Stimulated activated CD8-positive, alpha-beta memory T cell treated with anti-CD3 and anti-CD28 coated beads, Interleukin-4, amount 100 ng/mL, for 4 hours (primary cell): ENCODE measurements around the gene SYNDIG1.

ENCODE experiments used
- DNase-seq, 2 donors: peaks; one replicate each; pipeline ENCODE4 v3.0.0-alpha.2; 2020; ENCODE audit warnings: low read depth in 2 of 2, low spot score in 1 of 2

Gene SYNDIG1

DNA sequence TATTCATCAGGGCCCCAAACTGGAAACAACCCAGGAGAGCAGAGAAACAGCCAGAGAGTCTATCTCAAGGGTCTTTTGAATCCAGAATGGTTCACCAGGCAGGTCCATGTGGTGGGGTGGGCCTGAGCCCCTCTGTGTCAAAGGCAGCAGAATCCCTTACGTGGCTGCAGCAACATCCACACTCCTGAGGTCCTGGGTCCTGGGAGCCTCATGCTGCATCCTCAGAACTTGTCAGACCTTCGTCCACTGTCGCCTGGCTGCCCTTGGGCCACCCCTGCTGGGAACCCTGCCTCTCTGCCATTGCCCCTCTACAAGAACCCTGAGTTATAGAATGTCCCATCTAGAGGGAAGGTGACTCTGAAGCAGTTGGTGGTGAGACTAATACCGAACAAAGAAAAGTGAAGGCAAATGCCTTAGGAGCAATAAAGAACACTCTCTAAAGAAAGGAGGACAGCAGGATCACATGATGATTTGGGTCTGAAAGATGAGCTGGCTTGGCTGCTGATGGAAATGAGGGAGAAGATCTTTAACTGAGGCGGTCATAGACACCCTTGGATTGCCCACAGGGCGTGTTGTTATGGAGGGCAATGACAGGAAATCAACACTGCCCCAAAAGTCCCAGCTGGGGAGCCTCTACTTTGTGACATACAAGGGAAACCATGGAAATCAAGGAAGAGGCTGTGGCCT, 161.2 kb downstream of the SYNDIG1 start:
- no peak for DNase-seq

DNA sequence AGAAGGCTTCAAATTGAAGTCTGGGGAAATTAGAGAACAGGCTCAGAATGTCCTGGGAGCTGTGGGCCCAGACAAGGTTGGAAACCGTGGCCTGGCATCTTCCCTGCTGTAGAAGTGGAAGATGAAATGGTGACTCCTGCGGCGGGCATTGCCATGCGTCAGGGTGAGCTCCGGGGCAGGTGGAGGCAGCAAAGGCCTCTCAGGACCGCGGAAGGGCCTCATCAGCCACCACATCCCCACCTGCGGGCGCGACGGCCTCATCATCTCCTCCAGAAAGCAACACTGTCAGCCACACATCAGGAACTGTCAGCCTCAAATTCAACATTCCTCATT, 161.7 kb downstream of the SYNDIG1 start:
- no peak for DNase-seq

DNA sequence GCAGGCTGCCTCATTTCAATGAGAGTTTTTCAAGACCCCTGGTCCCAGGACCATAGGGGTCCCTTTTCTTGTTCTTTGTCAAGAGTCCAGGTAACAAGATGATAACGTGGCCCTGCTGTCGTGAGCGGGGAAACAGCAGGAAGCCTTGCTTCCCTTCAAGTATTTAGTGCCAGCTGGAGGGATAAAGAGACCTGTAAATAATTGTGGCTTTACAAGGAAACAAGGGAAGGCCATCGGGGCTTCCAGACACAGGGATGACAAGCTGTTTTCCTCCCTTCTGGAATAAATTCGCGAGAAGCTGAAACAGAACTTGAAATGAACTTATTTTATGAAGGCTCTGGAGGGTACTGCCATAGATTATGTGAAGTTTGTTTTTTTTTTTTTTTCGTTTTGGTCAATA, 163.2 kb downstream of the SYNDIG1 start:
- DNase-seq, result no peak

DNA sequence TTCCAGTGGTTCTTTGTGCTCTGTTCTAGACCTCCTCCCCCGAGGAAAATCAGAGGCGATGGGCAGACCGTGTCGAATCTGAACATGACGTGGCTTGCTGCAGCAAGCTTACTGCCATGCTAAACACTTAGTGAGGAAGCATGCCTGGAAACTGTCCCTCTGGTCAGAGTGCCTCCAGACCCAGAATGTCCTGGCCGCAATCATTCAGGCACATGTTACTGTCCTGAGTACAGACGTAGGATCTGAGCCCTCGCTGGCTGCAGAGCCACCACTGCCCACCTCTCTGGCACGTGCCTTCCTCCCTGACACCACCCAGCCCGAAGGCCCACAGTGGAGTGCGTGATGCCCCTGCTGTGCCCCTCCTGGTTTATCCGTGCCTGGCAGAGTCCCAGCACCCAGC, 163.6 kb downstream of the SYNDIG1 start:
- DNase-seq, result no peak

DNA sequence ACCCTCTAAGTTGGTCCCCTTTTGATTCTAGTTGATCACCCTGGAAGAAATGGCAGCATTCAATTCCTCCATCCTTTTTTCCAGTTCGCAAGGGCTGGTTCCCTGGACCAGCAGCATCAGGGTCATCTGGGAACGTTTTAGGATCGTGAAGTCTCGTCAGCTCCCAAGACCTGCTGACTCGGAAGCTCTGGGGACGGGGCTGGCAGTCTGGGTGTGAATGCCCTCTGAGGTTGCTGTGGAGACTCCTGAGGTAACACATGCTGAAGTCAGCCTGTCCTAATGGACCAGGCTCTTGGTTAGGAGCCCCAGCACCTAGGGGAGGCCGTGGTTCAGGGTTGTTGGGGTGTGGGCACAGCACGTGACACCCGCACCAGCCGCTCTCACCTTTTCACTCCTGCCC, 164.1 kb downstream of the SYNDIG1 start:
- no peak for DNase-seq

DNA sequence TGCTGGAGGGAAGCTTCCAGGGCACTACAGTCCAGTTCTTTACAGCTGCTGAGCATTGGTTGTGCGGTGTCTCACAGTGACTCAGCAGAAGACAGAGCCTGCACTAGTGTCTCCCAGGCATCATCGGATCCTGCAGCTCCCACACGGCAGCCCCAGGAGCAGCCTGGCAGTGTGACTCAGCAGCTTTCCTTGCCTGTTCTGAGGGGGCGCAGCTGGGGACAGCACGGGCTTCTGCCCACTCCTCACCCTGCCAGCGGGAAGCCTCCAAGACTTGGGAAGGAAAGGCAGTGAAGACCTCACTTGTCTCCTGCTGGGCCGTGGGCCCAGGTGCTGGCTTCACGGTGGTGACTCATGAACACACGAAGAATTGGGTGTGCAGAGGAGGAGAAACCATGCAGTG, 165.4 kb downstream of the SYNDIG1 start:
- DNase-seq, result no peak

DNA sequence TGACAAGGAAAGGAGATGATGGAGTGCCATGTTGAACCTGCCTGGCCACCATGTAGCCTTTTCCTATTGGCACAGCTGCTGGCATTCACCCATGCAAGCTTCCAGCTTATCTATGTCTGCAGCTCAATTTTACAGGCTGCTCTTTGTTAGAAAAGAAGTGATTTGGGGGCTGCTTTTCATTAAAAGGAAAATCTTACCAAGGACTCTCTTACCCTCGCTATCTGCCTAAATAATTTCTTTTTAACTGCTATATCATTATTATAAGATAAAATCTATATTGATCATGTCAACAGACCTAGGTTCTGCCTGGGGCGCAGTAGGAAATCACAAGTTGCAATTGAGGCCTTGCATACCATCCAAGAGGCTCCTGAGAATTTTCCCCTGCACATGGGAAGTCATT, 167.2 kb downstream of the SYNDIG1 start:
- DNase-seq, result no peak

DNA sequence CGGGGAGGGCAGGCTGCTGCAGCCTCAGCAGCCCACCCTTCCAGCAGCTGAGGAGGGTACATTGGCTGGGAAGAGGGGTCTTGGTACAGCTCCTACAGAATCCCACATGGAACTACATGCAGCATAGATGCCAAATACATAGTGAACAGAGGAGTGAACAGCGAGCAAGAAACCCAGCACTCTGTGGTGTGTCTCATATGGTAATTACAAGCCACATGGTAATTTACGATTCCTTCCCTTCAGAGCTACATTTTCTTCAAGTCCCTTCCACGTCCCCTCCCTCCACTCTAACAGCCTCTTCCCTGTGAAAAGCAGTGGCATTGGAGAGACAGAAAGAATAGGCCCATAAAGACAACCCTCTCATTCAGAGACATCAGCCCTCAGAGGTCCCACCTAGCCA, 167.7 kb downstream of the SYNDIG1 start:
- DNase-seq, result no peak

DNA sequence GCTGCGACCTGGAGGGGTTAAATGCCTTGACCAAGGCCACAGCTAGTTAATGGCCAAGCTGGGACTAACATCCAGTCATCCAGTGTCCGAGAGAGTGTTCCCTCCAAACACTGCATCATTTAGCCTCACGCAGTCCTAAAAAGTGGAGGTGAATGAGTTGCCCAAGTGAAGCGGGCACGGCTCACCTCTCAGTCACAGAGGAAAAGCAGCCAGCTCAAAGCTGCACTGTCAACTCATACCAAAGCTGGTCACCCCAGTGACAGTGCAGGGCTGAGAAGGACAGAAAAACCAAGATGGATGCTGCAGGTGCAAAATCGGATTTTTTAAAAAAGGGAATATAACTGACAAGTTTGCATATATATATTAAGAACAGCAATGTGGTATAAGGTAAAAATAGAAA, 168.5 kb downstream of the SYNDIG1 start:
- no peak for DNase-seq

DNA sequence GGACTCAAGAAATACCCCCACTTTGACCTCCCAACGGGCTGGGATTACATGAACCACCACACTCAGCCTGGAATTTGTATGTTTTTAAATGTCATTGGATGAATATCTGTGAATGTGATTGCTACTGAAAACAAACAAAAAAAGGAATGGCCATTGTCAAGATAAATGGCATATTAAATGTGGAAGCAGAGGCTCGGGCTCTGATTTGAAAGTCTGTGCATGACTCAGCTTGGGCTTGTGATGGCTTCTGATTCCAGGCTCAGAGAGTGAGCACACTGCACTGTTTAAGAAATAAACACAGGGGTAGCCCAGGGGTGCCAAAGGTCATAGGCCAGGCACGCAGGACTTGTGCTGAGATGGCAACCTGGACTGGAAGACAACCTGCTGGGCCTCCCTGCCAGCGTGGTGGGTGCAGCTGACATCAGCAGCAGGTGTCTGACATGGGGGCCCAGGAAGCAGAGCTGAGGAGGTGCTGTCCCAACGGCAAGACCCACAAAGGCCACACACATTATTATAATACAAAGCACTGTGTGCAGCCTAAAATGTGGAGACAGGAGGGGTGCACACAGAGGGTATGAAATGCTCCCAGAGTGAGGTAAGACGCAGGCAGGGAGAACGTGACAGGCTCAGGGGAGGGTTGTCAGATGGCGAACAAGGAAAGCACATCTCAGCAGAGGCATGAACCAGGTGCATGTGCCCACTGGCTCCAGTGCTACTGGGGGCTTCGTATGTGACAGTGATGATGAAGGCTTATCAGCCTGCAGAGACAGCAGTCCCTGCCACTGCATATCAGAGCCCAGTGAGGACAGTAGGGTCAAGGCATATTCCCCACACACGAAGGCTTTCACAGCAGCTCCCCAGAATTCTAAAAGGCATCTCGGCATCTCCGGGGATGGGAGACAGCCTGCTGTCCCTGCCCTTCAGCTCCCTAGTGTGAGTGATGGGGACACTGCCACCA, 169.4 kb downstream of the SYNDIG1 start:
- no peak for DNase-seq

DNA sequence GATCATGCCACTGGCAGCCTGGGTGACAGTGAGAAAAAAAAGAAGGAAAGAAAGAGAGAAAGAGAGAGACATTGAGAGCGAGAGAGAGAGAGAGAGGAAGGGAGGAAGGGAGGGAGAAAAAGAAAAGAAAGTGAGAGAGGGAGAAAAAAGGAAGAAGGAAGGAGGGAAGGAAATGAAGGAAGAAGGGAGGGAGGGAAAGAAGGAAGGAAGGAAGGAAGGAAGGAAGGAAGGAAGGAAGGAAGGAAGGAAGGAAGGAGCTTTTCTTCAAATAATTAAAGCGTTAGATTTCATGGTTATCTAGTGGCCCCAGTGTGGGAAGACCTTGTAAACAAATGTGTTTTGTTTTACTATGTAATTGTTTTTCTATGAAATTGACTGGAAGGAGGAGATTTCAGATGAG, 170.8 kb downstream of the SYNDIG1 start:
- DNase-seq, result no peak

DNA sequence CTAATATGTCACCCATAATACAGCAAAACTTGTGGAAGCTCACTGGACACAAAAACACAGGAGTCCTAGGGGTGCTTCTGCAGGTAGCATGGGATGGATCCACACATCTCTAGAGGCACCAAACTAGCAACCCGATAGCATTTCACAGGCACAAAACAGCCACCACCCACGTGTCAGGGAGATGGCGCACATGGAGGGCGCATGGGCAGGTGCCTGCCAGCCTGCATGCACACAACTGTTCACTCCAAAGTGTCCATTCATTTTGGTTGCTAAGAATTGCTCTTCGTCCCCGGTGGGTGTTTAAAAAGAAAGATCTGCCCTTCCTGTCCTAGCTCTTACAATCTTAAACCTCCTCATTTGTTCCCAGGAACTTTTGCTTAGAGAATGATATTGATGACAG, 171.3 kb downstream of the SYNDIG1 start:
- no peak for DNase-seq

DNA sequence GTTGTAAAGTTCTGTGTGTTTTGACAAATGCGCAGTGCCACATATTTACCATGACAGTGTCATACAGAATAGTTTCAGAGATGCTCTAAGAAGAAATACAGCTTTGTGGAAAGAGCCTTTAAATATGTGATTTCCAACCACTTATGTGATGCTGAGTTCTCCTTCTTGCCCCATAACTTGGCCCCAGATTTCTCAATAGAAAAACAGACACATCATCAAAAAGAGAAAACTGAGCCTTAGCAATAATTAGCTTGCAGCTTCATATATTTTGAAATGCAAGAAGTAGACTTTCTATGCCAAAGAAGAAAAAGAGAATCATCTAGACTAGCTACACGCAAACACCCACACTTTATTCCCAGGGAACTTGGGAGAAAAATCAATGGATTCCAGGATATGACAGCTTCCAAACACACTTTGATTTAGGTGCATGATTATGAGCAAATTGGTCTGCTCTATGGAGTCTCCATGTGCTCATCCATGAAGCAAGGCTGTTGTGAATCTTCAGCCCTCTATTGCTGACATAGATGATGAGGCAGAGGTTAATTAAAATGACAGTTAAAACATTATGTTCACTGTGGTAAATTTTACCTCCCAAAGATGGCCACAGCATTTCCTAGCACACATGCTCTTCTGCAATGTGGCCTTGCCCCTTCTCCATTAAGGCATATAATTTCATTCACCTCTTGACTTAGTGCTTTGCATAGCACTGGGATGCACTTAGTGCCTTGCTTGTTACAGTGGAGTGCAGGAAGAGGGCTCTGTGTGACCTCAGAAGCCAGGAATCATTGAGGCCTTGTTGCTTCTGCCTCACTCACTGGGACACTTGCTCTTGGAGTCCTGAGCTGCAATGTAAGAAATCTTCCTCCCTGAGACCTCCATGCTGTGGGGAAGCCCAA, 174.6 kb downstream of the SYNDIG1 start:
- DNase-seq, result no peak

DNA sequence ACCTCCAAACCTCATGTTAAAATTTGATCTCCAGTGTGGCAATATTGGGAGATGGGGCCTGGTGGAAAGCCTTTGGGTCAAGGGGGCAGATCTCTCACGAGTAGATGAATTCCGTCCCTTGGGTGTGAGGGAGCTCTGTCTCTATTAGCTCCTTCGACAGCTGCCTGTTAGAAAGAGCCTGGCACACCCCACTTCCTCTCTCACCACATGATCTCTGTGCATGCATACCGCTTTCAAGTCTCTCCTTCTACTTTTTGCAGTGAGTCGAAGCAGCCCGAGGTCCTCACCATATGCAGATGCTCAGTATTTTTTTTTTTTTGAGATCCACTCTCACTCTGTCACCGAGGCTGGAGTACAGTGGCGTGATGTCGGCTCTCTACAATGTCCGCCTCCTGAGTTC, 176.9 kb downstream of the SYNDIG1 start:
- DNase-seq, result no peak

DNA sequence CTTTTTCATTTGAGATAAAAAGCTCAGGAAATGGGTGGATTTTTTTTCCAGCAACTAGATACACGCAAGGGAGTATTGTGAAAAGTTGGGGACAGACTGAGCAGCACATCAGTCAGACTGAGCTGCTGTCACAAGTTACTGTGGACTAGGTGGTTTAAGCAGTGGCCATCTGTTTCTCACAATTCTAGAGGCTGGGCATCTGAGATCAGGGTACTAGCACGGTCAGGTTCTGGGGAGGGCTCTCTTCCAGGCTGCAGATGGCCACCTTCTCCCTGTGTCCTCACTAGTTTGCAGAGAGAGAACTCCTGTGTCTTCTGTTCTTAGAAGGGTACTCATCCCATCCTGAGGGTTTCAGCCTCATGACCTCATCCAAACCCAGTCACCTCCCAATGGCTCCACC, 178.3 kb downstream of the SYNDIG1 start:
- DNase-seq, result no peak

DNA sequence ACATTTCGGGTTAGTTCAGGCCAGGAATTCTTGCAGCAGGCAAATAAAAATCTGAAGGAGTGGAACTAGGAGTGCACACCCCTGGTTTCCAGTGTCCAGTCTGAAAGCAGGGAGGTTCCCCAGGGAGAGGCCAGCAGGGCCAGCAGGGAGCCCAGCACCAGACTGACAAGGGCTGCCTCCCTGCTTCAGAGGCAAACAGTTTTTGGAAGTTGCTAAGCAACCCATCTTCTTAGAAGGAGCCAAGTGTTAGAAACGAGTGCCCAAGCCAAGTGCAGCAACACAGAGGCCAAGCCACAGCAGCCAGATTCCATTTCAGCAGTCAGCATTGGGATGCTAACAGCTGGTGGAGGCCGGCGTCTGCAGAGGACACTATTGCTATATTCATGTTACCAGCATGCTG, 179.1 kb downstream of the SYNDIG1 start:
- no peak for DNase-seq

DNA sequence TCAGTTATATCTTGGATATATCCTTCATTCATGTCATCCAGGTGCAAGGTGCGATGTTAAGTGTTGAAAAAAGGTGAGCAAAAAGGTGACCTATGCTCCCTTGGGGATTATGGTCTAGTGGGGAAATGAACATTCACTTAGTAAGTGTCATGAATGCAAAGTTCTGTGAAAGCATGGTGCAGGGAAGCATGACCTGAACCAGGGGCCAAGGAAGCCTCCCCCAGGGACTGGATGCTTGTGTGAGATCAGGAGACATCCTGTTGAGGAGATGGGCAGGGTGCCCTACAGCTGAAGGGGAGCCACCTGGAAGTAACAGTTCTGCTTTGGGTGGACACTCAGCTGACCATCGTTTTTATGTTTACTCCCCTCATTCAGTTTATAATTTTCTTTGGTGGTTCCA, 179.5 kb downstream of the SYNDIG1 start:
- no peak for DNase-seq

DNA sequence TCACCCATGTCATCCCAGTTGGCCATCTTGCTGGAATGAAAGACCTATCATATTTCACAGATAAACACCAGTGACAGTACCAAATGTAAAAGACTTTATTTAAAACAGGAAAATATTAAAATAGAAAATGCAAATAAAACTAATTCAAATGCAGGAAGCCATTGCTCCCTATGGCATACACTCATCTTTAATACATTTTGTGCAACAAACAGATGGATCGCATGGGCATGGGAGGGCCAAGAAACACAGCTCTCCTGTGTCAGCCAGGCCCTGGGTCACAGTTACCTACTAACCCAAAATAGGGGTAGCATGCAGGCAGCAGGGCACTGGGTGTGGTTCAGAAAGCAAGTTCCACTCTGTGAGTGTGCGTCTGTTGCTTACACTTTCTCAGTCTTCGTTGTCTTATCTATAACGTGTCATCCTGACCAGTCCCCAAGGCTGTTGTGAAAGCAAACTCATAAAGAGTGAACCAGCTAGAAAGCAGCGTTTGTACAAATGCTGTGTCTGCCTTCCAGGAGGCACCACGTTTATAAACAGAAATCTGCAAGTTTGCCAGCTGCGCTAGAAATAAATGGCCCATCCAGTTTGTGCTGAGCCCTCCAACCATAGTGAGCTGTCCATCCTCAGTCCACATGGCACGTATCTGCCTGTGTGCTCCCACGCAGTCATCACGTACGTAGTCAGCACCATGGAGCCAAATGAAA, 180.5 kb downstream of the SYNDIG1 start:
- DNase-seq, result no peak

DNA sequence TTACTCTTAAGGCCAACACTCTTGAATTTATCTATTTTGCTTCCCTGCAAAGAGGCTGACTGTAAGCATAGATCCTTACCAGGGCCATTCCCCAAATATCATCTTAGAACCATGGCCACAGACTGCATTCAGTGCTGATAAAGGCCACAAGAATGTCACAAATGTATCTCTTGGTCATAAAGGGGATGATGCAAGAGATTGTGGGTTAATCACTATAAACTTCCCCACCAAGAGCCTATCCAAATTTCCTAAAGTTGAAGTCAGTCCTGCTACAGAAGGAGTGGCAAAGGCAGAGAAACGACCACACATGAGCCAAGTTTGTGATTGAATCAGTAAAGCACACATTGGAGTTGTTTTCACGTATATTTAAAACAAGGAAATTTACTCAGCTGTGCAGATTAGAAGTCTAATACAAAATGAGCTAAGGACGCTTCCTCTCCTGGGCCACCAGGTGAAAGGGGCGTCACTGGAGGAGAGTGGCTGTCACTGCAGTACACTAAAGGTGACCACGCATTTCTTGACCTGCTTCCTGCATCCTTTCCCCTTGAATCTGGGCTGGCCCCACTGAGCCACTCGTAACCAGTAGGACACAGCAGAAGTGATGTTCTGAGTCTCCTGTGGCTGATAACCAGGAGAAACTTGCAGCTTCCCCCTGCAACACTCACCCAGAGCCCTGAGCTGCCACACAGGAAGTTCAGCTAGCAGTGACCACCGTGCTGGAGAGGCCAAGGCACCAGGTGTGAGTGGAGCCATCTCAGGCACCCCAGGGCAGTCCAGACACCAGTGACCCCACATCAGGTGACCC, 181.9 kb downstream of the SYNDIG1 start:
- no peak for DNase-seq

DNA sequence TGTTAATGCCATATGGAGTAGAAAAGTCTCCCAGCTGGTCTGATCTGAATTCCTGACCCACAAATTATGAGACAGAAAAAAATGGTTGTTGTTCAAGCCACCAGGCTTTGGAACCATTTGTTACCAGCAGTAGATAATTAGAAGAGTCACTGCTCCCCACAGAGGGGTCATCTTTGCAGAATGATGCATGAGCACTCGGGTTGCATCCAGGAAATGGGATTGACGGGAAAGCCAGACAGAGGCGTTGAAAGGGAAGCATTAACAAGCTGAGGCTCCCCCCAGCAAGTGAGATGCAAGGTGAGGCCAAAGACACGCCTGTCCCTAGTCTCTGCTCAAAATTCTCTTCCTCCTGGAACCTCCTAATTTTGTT, 182.5 kb downstream of the SYNDIG1 start:
- DNase-seq, result no peak
